ENCODE data around the gene ACTR6. TPM values are rescaled to one million over a fixed set of nuclear protein-coding genes. Genes with fewer than 3 reads are reported as not detected.
"Not testable (repeated sequence)": the region's sequence is repeated elsewhere in the genome, so short reads cannot be mapped to it uniquely, and the experiment has no call there.

Gene ACTR6
- total and polyA plus RNA-seq, 2 donors (not counting 3 experiments of a cell fraction or from before 2014, with no cell fraction given): 7.5 to 23.2 TPM

DNA sequence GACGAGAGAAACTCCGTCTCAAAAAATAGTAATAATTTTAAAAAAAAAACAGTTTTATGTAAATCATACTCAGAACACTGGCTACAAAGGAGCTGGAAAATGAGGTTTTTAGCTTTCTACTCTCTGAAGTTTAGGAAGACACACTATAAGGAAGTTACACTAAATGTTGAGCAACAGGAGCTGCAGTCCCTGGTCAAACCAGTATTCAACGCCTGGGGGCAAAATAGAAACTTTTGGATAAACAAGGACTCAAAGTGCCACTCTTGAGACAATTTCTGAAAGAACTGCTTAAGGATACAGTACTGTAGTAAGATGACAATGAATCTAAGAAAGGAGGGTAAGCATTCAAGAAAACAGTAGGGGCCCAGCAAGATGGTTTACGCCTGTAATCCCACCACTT lies 29.3 kb downstream of the ACTR6 start:
- Histone ChIP-seq H3K9me1 (replicated peaks; ENCODE audit: control insufficient read depth, extremely low read depth, insufficient read depth, low read length) (no peaks in the 10 kb centered on the region), H3K4me3 (replicated peaks in 1 of 3; ENCODE audit: insufficient read depth in 1 of 3, low read depth in 1 of 3, low read length in 3 of 3) (no peak overlapping the region), H3K27ac (ENCODE audit: insufficient read depth, low read depth, low read length) (no peak overlapping the region), H3K27me3 (ENCODE audit: control insufficient read depth in 2 of 2, insufficient read depth in 2 of 2, low read length in 2 of 2) (no peaks in the 10 kb centered on the region), H3K4me1 (ENCODE audit: control insufficient read depth, extremely low read depth, insufficient read depth, low read length) (no peaks in the 10 kb centered on the region), H3K4me2 (ENCODE audit: insufficient read depth, low read length) (no peak overlapping the region), H4K20me1 (replicated peaks; ENCODE audit: control insufficient read depth, extremely low read depth, insufficient read depth, low read length) (no peaks in the 10 kb centered on the region), H3K9me3 (replicated peaks; ENCODE audit: control insufficient read depth, insufficient read depth, low read length) (no peaks in the 10 kb centered on the region), H3K79me2 (ENCODE audit: control insufficient read depth, insufficient read depth, low read length) (no peaks in the 10 kb centered on the region), H3K36me3 (ENCODE audit: control insufficient read depth in 2 of 2, extremely low read depth in 1 of 2, insufficient read depth in 2 of 2, low read length in 2 of 2) (peaks cover 0 to 4% of the 10 kb centered on the region in 2 experiments), H2AFZ (ENCODE audit: low read depth, low read length) (no peak overlapping the region), H3K9ac (replicated peaks; ENCODE audit: extremely low read depth, insufficient read depth, low read length) (no peak overlapping the region)
- TF ChIP-seq EZH2 (IDR thresholded peaks at IDR 0.05; ENCODE audit: borderline replicate concordance, low read depth, low read length, severe bottlenecking) (no peak), FOS (IDR thresholded peaks at IDR 0.05; ENCODE audit: borderline replicate concordance, insufficient read depth, low read length) (no peak), POLR2AphosphoS5 (IDR thresholded peaks at IDR 0.05; ENCODE audit: insufficient read depth, low read depth, low read length) (no peak), JUN (IDR thresholded peaks at IDR 0.05; ENCODE audit: borderline replicate concordance, insufficient read depth, insufficient read length, low read depth) (no peak), POLR2A (IDR thresholded peaks at IDR 0.05; ENCODE audit: low read depth, low read length) (no peak), MYC (IDR thresholded peaks at IDR 0.05; ENCODE audit: low read depth, low read length) (no peak), GATA2 (IDR thresholded peaks at IDR 0.05; ENCODE audit: insufficient read depth, insufficient read length, low read depth, low read length) (no peak)
- TF ChIP-seq, protein P1, sequence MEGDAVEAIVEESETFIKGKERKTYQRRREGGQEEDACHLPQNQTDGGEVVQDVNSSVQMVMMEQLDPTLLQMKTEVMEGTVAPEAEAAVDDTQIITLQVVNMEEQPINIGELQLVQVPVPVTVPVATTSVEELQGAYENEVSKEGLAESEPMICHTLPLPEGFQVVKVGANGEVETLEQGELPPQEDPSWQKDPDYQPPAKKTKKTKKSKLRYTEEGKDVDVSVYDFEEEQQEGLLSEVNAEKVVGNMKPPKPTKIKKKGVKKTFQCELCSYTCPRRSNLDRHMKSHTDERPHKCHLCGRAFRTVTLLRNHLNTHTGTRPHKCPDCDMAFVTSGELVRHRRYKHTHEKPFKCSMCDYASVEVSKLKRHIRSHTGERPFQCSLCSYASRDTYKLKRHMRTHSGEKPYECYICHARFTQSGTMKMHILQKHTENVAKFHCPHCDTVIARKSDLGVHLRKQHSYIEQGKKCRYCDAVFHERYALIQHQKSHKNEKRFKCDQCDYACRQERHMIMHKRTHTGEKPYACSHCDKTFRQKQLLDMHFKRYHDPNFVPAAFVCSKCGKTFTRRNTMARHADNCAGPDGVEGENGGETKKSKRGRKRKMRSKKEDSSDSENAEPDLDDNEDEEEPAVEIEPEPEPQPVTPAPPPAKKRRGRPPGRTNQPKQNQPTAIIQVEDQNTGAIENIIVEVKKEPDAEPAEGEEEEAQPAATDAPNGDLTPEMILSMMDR (IDR thresholded peaks at IDR 0.05; ENCODE audit: extremely low read depth in 1 of 2, insufficient read depth in 1 of 2, low read depth in 1 of 2, low read length in 2 of 2): no peak
- TF ChIP-seq, protein P2, sequence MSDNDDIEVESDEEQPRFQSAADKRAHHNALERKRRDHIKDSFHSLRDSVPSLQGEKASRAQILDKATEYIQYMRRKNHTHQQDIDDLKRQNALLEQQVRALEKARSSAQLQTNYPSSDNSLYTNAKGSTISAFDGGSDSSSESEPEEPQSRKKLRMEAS (IDR thresholded peaks at IDR 0.05; ENCODE audit: insufficient read depth, insufficient read length): no peak
- no peak for FAIRE-seq
- BruUV-seq (replicated peaks): no TSS peak
- no peak for DNase-seq (ENCODE audit: low read depth, low spot score)
- CTCF ChIA-PET: interaction anchor here (0.7 to 2.2 kb wide), 5 partner anchors 8 to 1186 kb away, joined by 3 to 24 read pairs (median 7); no protein-coding TSS in a partner anchor
- dilution Hi-C loops (cut with MboI; ENCODE audit: extremely low pct_ligation_motif_present, low sequenced_read_pairs): no loop called here
- POLR2A ChIA-PET: no interaction called here
- intact Hi-C loops (cut with micrococcal nuclease): loop anchor here (2.0 to 10.0 kb wide), 2 partner anchors 419 to 435 kb away; no protein-coding TSS in a partner anchor

DNA sequence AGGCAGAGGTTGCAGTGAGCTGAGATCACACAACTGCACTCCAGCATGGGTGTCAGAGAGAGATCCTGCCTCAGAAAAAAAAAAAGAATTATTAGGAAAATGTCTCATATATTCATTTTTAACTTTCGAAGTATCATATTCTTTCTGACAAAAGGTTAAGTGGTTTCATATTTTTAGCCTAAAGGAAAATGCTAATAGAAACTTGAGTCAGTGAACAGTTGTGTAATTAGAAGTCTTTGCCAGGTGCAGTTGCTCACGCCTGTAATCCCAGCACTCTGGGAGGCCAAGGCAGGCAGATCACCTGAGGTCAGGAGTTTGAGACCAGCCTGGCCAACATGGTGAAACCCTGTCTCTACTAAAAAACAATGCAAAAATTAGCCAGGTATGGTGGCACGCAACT lies 31.3 kb downstream of the ACTR6 start:
- H3K9me3 ChIP-seq (replicated peaks; ENCODE audit: control insufficient read depth, insufficient read depth, low read length); H4K20me1 ChIP-seq (replicated peaks; ENCODE audit: control insufficient read depth, extremely low read depth, insufficient read depth, low read length); BruUV-seq (replicated peaks); H3K27me3 ChIP-seq (ENCODE audit: control insufficient read depth in 2 of 2, insufficient read depth in 2 of 2, low read length in 2 of 2); H3K4me2 ChIP-seq (ENCODE audit: insufficient read depth, low read length); H2AFZ ChIP-seq (ENCODE audit: low read depth, low read length); H3K9ac ChIP-seq (replicated peaks; ENCODE audit: extremely low read depth, insufficient read depth, low read length); FAIRE-seq; H3K4me1 ChIP-seq (ENCODE audit: control insufficient read depth, extremely low read depth, insufficient read depth, low read length); H3K79me2 ChIP-seq (ENCODE audit: control insufficient read depth, insufficient read depth, low read length); H3K36me3 ChIP-seq (ENCODE audit: control insufficient read depth in 2 of 2, extremely low read depth in 1 of 2, insufficient read depth in 2 of 2, low read length in 2 of 2); H3K27ac ChIP-seq (ENCODE audit: insufficient read depth, low read depth, low read length); H3K9me1 ChIP-seq (replicated peaks; ENCODE audit: control insufficient read depth, extremely low read depth, insufficient read depth, low read length); H3K4me3 ChIP-seq (replicated peaks in 1 of 3; ENCODE audit: insufficient read depth in 1 of 3, low read depth in 1 of 3, low read length in 3 of 3); DNase-seq (ENCODE audit: low read depth, low spot score); dilution Hi-C loops (cut with MboI; ENCODE audit: extremely low pct_ligation_motif_present, low sequenced_read_pairs): not testable (repeated sequence)
- ChIA-PET POLR2A (interaction anchor here (0.7 kb wide), 1 partner anchor 36 kb away, joined by 4 read pairs; no protein-coding TSS in a partner anchor), CTCF (interaction anchor here (1.0 to 4.8 kb wide), 2 partner anchors 11 to 173 kb away, joined by 3 to 172 read pairs; no protein-coding TSS in a partner anchor)
- intact Hi-C loops (cut with micrococcal nuclease): loop anchor here (10.0 kb wide), 1 partner anchor 433 kb away; no protein-coding TSS in a partner anchor

Data from endothelial cell of umbilical vein (primary cell).